Measurements from ENCODE around the gene SRGN.
"Not testable (repeated sequence)": the region's sequence is repeated elsewhere in the genome, so short reads cannot be mapped to it uniquely, and the experiment has no call there.

The SRGN gene

DNA sequence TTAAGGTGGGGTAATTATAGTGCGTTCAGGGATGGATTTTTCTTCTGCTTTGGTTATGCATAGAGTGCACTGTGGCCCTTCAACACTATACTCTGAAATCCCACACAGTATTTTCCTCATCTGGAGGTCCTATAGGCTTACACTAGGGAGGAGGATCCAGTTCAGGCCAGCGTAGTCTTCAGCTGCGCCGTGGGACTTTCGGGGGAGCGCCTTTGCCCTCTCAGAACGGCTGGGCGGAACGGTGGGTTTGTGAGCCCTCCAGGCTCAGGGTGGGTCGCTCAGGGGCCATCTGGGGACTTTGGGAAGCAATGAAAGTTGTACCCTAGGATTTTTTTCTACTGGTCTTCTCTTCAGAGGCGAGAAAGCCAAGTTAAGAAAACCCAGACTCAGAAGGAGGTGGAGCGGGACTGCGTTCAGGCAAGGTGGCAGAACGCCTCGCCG is 35.4 kb downstream of the SRGN start:
- H3K36me3 Mint-ChIP-seq (ENCODE audit: low read depth), result peaks cover 4% of the 10 kb centered on the region
- H3K4me3 Mint-ChIP-seq, result peak overlapping the region; percentile 85
- peaks cover 17% of the 10 kb centered on the region for H3K4me1 Mint-ChIP-seq (ENCODE audit: low read depth)
- peaks cover 5% of the 10 kb centered on the region for H3K27me3 Mint-ChIP-seq (ENCODE audit: low read depth)
- H3K9me3 Mint-ChIP-seq, result no peaks in the 10 kb centered on the region
- peak overlapping the region; percentile 90 for H3K27ac Mint-ChIP-seq

DNA sequence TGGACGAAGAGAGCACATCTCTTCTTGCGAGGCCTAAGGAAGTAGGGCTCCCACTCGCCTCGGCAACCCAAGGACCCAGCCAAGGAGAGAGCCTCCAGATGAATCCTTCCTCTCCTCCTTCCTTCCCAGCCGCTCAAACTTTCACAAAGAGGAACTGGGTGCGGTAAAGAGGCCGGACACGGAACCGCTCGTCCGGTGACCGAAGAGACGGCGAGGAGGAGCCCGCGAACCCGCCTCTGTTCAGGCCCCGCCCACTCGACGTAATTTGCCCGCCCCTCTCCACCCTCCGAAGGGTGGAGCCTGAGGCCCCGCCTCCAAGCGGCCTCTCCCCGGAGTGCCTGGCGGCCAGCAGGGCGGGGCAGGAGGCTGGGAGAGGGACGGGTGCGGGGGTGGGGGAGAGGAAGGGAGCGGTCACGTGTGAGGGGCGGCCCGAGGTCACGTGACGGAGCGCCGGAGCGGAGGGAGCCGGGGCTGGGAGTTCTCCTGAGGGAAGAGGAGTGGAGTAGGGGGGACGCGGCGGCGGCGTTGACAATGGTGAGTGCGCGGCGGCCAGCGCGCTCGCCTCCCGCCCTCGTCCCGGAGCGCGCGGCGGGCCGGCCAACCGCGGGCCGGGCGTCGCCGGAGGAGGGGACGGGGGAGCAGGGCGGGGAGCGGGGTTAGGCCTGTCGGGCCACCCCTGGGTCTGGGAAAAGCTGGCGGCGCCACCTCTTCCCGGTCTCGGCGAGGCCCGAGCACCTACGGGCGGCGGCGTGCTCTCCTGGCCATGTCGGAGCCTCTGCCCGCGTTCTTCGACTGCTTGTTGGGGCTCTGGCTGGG is 36.1 kb downstream of the SRGN start, which contains the start of gene VPS26A:
Gene VPS26A, plus strand, starts transcription at position 432 of the 816 bp plus-strand sequence. Its CDS starts 100 bp downstream, at position 532.
- Mint-ChIP-seq H3K9me3 (no peaks in the 10 kb centered on the region), H3K4me1 (ENCODE audit: low read depth) (peaks cover 17% of the 10 kb centered on the region), H3K27me3 (ENCODE audit: low read depth) (peaks cover 5% of the 10 kb centered on the region), H3K4me3 (peak within 1 kb of the TSS; percentile 97), H3K36me3 (ENCODE audit: low read depth) (peaks cover 4% of the 10 kb centered on the region), H3K27ac (peak within 1 kb of the TSS; percentile 94)

DNA sequence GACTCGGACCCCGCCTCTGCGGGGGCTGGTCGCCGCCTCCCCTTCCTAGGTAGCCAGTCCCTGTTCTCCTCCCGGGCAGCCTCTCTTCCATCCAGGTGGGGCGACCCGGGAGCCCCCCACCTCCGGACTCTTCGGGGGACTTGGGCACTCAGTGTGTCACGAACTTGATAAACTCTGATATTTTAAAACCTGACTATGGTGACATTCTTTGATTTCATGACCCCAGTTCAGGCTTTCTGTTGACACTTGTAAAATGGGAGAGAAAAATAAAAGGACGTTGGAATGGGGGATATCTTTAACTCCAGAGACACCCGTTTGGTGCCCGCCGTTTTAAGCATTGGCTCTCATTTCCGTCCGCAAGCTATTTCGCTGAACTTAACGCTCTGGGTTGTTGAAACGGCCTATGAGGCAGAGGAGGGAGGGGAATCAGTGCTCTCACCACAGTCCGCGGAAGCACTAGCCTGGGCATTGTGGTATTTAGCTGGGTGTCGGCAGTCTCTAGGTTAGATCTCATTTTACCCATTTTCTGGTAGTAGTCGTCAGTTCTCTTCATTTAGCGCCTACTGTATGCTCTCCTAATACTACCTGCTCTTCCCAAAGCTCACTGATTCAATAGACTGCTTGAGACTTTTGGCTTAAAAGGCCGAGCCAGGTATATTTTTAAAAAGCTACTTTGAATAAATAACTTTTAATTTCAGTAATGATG is 36.8 kb downstream of the SRGN start:
- Mint-ChIP-seq H3K36me3 (ENCODE audit: low read depth) (peaks cover 4% of the 10 kb centered on the region), H3K9me3 (no peaks in the 10 kb centered on the region), H3K27me3 (ENCODE audit: low read depth) (peaks cover under 1% of the 10 kb centered on the region), H3K27ac (peak overlapping the region; percentile 94), H3K4me3 (peak overlapping the region; percentile 97), H3K4me1 (ENCODE audit: low read depth) (peaks cover 20% of the 10 kb centered on the region)

DNA sequence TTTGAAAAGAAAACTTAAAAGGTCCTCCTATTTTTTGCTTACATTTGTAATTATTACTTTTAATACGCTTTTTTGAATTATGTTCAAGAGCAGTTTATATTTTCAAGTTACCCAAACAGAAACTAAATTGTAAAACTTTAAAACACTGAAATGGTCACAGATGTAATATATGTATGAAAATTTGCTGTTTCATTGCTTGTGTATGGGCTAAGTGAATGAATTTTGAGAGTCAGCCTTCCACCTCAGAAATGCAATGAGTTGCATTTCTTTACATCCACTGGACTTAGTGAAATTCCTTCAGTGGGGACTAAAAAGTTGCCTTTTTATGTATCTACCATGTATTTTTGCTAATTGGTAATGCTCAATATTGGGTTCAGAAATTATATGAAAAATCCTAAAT is 37.7 kb downstream of the SRGN start:
- Mint-ChIP-seq H3K27ac (no peak overlapping the region), H3K36me3 (ENCODE audit: low read depth) (peaks cover 4% of the 10 kb centered on the region), H3K27me3 (ENCODE audit: low read depth) (no peaks in the 10 kb centered on the region), H3K4me3 (peak overlapping the region; percentile 97), H3K9me3 (no peaks in the 10 kb centered on the region), H3K4me1 (ENCODE audit: low read depth) (peaks cover 23% of the 10 kb centered on the region)

DNA sequence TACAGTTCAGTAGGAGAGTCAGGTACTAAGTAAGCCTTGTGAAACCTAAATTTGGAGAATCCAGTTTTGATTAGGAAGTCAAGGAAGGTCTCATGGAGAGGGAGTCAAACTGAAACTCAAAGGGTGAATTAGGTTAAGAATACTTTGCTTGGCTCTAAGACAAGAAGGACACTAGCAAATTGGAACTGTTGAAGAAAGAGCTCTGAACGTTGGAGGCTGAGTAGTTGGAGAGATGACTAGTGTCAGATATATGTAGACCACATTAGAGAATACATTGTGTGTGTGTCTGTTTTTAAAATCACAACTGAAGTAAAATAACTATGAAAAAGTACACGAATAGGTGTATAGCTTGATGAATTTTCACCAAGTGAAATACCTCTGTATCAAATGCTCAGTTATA is 42.3 kb downstream of the SRGN start:
- Mint-ChIP-seq H3K27ac (no peak overlapping the region), H3K4me1 (ENCODE audit: low read depth) (peaks cover 19% of the 10 kb centered on the region), H3K36me3 (ENCODE audit: low read depth) (peaks cover 13% of the 10 kb centered on the region), H3K4me3 (no peak overlapping the region), H3K27me3 (ENCODE audit: low read depth) (no peaks in the 10 kb centered on the region), H3K9me3 (no peaks in the 10 kb centered on the region)

DNA sequence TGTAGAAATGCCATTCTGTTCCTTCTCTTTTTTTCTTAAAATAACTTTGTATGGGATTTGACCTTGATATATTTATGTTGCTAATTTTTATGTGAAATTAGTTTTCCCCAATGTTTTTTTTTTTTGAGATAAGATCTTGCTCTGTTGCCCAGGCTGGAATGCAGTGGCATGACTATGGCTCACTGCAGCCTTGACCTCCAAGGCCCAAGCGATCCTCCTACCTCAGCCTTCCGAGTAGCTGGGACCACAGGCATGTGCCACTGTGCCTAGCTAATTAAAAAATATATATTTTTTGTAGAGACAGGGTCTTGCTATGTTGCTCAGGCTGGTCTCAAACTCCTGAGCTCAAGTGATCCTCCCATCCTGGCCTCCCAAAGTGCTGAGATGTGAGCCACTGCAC is 52.1 kb downstream of the SRGN start:
- no peak overlapping the region for H3K27ac Mint-ChIP-seq
- H3K36me3 Mint-ChIP-seq (ENCODE audit: low read depth), result peaks cover 14% of the 10 kb centered on the region
- no peaks in the 10 kb centered on the region for H3K27me3 Mint-ChIP-seq (ENCODE audit: low read depth)
- peaks cover 4% of the 10 kb centered on the region for H3K4me1 Mint-ChIP-seq (ENCODE audit: low read depth)
- no peak overlapping the region for H3K4me3 Mint-ChIP-seq
- no peaks in the 10 kb centered on the region for H3K9me3 Mint-ChIP-seq

DNA sequence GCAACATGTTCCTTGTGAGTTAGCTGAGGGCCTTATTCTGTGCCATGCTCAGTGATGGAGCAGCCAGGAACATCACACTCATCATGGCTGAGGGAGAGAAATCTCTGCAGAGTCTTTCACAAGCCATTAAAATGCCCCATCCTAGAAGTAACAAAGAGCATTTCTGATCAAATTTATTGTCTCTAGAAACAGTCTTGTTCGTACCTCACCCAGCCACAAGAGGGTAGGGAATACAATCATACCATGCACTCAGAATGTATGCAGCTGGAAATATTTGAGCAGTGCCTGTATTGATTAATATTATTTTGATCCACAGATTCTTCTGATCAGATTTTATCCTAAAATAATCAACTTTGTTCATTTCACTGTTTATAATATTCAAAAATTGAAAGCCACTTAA is 53.4 kb downstream of the SRGN start:
- Mint-ChIP-seq H3K4me1 (ENCODE audit: low read depth) (peaks cover 6% of the 10 kb centered on the region), H3K27me3 (ENCODE audit: low read depth) (no peaks in the 10 kb centered on the region), H3K36me3 (ENCODE audit: low read depth) (peaks cover 10% of the 10 kb centered on the region), H3K27ac (no peak overlapping the region), H3K4me3 (no peak overlapping the region), H3K9me3 (no peaks in the 10 kb centered on the region)

DNA sequence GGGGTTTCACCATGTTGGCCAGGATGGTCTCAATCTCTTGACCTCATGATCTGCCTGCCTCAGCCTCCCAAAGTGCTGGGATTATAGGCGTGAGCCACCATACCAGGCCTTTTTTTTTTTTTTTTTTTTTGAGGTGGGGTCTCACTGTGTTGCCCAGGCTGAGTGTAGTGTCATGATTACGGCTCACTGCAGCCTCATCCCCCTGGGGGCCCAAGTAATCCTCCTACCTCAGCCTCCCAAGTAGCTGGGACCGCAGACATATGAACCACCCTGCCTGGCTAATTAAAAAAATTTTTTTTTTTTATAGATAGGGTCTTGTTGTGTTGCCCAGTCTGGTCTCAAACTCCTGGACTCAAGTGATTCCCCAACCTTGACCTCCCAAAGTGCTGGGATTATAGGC is 54.2 kb downstream of the SRGN start:
- not testable (repeated sequence) for H3K27me3 Mint-ChIP-seq (ENCODE audit: low read depth)

DNA sequence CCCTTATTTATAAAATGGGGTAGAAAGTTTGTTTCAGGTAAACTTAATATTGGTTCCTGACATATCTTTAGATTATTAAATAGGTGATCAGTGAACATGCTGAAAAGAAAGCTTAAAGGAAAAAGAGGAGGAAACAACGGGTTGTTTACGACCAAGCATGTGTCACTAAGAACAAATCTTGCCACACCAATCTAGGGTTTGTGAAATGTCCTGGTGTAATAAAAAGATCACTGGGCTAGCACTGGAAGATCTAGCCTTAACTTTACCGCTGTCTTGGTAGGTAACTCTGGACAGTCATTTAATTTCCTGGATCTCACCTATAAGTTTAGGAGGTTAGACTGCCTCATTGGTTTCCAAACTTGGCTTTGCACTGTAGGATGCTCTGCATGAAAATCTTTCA is 55.1 kb downstream of the SRGN start:
- Mint-ChIP-seq H3K27ac (no peak overlapping the region), H3K4me1 (ENCODE audit: low read depth) (peaks cover 14% of the 10 kb centered on the region)

More for the DNA sequence above, 54.2 kb downstream of the SRGN start:
- not testable (repeated sequence) for H3K27ac Mint-ChIP-seq, H3K9me3 Mint-ChIP-seq, H3K4me3 Mint-ChIP-seq
- Mint-ChIP-seq H3K36me3 (ENCODE audit: low read depth) (peaks cover 13% of the 10 kb centered on the region), H3K4me1 (ENCODE audit: low read depth) (peaks cover 11% of the 10 kb centered on the region)

DNA sequence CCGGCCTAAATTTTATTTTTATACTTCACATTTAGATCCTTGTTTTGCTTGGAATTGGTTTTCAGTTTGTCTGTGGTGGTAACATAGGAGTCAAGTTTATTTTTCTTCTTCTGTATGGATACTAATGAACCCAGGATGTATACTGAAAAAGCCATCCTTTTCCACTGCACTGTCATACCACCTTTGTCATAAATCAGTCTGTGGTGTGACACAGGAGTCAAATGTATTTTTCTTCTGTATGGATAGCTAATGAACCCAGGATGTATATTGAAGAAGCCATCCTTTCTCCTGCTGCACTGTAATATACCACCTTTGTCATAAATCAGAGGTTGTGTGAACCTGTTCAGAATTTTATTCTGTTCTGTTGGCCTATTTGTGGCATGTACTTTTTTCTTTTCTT is 57.4 kb downstream of the SRGN start:
- no peak overlapping the region for H3K27ac Mint-ChIP-seq
- H3K9me3 Mint-ChIP-seq, result no peaks in the 10 kb centered on the region

More for the DNA sequence above, 55.1 kb downstream of the SRGN start:
- Mint-ChIP-seq H3K36me3 (ENCODE audit: low read depth) (peaks cover 12% of the 10 kb centered on the region), H3K27me3 (ENCODE audit: low read depth) (no peaks in the 10 kb centered on the region), H3K4me3 (no peak overlapping the region), H3K9me3 (no peaks in the 10 kb centered on the region)

DNA sequence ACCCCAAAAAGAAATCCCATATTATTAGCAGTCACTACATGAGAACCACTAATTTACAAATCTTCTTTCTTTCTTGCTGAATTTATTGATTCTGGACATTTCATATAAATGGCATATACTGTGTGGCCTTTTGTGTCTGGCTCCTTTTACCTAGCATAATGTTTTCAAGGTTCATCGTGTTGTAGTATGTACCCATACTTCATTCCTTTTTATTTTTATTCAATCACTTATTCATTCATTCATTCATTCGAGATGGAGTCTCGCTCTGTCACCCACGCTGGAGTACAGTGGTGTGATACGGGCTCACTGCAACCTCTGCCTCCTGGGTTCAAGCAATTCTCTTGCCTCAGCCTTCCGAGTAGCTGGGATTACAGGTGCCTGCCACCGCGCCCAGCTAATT is 58.0 kb downstream of the SRGN start:
- H3K36me3 Mint-ChIP-seq (ENCODE audit: low read depth), result peaks cover 12% of the 10 kb centered on the region
- H3K27me3 Mint-ChIP-seq (ENCODE audit: low read depth), result no peaks in the 10 kb centered on the region
- no peak overlapping the region for H3K27ac Mint-ChIP-seq
- no peaks in the 10 kb centered on the region for H3K9me3 Mint-ChIP-seq
- no peak overlapping the region for H3K4me3 Mint-ChIP-seq
- H3K4me1 Mint-ChIP-seq (ENCODE audit: low read depth), result peaks cover 19% of the 10 kb centered on the region

More for the DNA sequence above, 57.4 kb downstream of the SRGN start:
- Mint-ChIP-seq H3K27me3 (ENCODE audit: low read depth) (no peaks in the 10 kb centered on the region), H3K4me1 (ENCODE audit: low read depth) (peaks cover 19% of the 10 kb centered on the region), H3K4me3 (no peak overlapping the region), H3K36me3 (ENCODE audit: low read depth) (peaks cover 12% of the 10 kb centered on the region)

DNA sequence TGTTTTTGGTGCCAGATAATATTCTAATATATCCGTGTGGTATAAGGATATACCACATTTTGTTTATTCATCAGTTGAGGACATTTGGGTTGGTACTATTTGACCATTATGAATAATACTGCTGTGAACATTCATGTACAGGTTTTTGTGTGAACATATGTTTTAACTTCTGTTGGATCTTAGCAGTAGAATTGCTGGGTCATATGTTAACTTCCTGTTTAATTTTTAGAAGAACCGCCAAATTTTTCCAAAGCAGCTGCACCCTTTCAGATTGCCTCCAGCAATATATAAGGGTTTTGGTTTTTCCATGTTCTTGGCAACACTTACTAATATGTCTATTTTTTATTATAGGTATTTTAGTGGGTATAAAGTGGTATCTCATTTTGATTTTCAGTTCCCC is 58.9 kb downstream of the SRGN start:
- H3K9me3 Mint-ChIP-seq, result no peaks in the 10 kb centered on the region
- peaks cover 21% of the 10 kb centered on the region for H3K4me1 Mint-ChIP-seq (ENCODE audit: low read depth)
- H3K36me3 Mint-ChIP-seq (ENCODE audit: low read depth), result peaks cover 12% of the 10 kb centered on the region
- no peak overlapping the region for H3K4me3 Mint-ChIP-seq
- no peak overlapping the region for H3K27ac Mint-ChIP-seq
- H3K27me3 Mint-ChIP-seq (ENCODE audit: low read depth), result no peaks in the 10 kb centered on the region

DNA sequence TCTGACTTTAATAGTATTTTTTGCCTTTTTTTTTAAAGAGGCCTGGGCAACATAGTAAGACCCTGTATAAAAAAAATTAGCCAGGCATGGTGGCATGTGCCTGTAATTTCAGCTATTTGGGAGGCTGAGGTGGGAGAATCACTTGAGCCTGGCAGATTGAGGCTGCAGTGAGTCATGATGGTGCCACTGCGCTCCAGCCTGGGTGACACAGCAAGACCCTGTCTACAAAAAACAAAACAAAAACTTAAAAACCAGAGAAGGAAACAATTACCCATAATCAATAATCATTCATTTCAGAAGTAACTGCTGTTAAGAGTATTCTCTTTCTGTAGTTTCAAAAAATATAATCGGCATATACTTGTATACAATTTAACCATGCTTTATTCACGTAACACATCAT is 64.1 kb downstream of the SRGN start:
- peaks cover 10% of the 10 kb centered on the region for H3K4me1 Mint-ChIP-seq (ENCODE audit: low read depth)

DNA sequence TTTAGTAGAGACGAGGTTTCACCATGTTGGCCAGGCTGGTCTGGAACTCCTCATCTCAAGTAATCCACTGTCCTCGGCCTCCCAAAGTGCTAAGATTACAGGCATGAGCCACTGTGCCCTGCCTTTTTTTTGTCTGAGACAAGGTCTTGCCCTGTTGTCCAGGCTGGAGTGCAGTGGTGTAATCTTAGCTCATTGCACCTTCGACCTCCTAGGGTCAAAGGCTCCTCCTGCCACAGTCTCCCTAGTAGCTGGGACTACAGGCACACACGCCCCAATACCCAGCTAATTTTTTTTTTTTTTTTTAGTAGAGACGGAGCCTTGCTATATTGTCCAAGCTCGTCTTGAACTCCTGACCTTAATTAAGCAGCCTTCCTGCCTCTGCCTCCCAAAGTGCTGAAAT is 65.3 kb downstream of the SRGN start:
- Mint-ChIP-seq H3K4me1 (ENCODE audit: low read depth) (peaks cover 7% of the 10 kb centered on the region), H3K27me3 (ENCODE audit: low read depth) (no peaks in the 10 kb centered on the region), H3K9me3 (no peaks in the 10 kb centered on the region), H3K4me3 (no peak overlapping the region), H3K36me3 (ENCODE audit: low read depth) (peaks cover 7% of the 10 kb centered on the region), H3K27ac (no peak overlapping the region)

More for the DNA sequence above, 64.1 kb downstream of the SRGN start:
- Mint-ChIP-seq H3K27ac (no peak overlapping the region), H3K4me3 (no peak overlapping the region), H3K27me3 (ENCODE audit: low read depth) (no peaks in the 10 kb centered on the region), H3K36me3 (ENCODE audit: low read depth) (peaks cover 9% of the 10 kb centered on the region), H3K9me3 (no peaks in the 10 kb centered on the region)

All from T-helper 1 cell treated with Interleukin-12 subunit alpha and Interleukin-12 subunit beta and Interleukin-4 antibody, amounts not matched to agents 30 μg/mL and 1 μg/mL, for 36 hours (primary cell).